Left renal pelvis (tissue), 4 donors: ENCODE data around the gene CBX7. TPM values are rescaled to one million over a fixed set of nuclear protein-coding genes. Genes with fewer than 3 reads are reported as not detected.

Experiments used
- DNase-seq, 4 donors: peaks; one replicate each; pipeline ENCODE4 v3.0.0-alpha.2; 2013; ENCODE audit warnings: low read depth in 4 of 4, low spot score in 3 of 4
- polyA plus RNA-seq, 4 donors: library from polyadenylated mRNA; unstranded; fragments of 120-200 nt; gene quantifications; one replicate each; pipeline ENCODE4 v1.2.1, GENCODE V29; 2013; ENCODE audit not compliant: insufficient read length in 4 of 4

CBX7 gene
- polyA plus RNA-seq, 4 donors, result 5.3 to 11.3 (median 7.2) TPM

DNA sequence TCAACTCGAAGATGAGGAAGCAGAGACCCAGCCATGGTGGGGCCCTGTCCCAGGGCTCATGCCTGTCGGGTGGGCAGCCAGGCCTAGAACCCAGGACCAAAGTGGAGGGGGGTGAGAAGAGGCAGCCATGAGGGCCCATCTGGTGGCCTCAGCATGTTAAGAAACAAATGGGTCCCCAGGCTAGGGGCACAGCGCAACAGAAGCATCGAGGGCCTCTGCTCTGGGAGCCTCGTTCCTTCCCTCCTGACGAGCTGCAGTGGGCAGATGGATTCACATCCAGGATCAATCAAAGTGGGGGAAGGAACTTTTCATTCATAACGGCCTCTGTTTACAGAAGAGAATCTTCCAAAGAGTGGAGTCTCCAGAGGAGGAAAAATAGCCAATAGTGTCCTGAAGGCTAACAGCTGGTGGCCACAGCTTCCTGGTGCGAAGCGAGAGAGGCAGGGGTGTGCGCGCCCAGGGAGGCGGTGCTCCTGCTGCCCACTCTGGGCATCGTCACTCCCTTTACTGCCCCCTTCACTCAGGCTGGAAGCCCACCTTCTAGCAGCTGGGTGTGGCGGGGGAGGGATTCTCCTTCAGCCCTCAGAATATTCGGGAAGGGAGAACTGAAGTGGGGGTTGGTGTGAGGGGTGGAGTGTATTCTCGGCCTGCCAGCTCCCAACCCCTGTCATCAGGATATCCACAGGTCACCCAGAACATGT, 4.3 kb downstream of the CBX7 start:
- no peak for DNase-seq

GRCh38 chr22:39147335-39148025, 5.0 kb downstream of the CBX7 start:
- no peak for DNase-seq

GRCh38 chr22:39146256-39147101, 6.0 kb downstream of the CBX7 start:
- DNase-seq, result no peak

DNA sequence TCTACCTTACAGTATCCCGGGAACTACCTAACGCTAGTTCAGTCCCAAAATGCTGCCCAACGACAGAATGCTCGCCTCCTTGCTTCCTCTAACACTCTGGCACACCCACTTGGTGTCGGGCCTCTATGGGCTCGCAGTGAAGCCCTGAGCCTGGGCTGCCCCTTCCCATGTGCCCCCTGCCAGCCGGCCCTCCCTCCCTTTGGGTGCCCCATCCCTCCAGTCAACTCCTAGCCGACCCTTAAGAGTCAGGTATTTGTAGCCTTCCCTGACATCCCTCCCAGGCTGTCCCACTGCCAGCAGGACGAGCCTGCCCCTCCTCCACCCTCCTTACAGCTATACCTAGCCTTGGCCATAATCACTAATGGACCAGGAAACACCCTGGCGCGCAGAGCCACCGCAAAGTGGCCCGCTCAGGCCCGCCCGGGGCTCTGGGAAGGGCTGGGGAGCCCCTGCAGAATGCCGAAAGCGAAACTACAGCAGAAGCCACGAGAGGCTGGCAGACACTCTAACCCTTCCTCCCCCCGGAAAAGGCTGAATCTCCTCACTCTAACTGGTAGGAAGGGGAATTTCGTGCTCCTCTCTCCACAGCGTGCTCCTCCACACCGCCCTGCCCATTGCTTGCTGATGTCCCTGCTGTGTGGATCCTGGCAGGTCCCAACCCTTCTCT, 8.2 kb downstream of the CBX7 start:
- DNase-seq, result no peak

GRCh38 chr22:39142088-39142680, 10.3 kb downstream of the CBX7 start:
- DNase-seq, result no peak

DNA sequence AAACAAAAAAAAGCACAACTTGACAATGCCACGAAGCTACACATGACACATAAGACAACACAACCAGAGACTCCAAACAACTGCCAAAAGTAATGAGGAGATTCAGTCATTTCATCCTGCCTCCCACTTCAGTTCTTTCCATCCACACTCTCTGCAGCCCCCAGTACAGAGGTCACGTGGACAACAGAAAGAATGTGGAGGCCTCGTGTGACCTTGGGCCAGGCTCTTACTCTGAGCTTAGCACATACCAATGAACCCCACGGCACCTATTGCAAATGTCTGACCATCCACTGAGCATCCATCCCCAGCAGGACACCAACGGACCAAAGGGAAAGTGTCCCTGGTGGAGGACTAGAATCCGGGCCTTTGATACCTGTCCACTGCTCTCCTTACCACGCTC, 12.5 kb downstream of the CBX7 start:
- no peak for DNase-seq

DNA sequence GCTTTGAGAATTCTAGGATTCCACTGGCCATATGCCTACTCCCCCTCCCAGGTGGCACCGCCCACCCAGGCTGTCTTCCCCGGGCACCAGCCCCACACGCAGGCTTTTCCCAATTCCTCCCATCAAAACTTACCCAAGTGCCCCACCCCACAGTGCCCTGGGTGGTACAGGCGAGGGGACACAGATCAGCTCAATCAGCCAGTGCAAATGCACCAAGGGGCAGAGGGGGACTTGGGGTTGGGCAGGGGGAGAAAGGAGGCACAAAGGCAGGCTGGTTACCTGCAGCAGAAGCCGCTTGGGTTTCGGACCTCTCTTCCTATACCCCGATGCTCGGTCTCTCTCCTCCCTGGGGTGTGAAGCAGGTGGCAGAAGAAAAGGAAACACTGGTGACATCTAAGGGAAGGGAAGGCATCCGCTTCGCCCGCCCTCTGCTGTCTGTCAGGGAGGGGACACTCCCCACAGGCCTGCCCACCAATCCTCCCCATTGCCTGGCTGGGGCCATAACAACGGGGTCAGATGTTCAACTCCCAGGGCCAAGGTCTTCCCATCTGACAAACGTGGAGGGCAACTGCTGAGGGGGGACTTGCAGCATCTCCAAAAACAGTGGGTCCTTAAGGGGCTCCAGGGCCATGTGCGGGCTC, 14.0 kb downstream of the CBX7 start:
- no peak for DNase-seq

DNA sequence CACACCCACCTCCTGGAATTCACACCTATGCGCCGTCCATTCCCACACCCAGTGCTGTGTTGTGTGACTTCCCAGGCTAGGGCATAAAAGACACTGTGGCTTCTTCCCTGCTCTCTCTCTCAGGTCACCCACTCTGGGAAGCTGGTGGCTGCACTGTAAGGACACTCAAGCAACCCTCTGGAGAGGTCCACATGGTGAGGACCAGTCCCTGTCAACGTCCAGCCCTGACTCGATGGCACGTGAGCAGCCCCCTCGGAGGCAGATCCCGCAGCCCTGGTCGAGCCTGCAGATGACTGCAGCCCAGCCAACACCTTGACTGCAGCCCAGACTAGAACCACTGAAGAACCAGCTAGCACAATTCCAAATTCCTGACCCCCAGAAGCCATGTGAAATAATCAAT, 16.2 kb downstream of the CBX7 start:
- no peak for DNase-seq

GRCh38 chr22:39135092-39135896, 17.2 kb downstream of the CBX7 start:
- no peak for DNase-seq

GRCh38 chr22:39134366-39135091, 18.0 kb downstream of the CBX7 start:
- DNase-seq, result no peak

DNA sequence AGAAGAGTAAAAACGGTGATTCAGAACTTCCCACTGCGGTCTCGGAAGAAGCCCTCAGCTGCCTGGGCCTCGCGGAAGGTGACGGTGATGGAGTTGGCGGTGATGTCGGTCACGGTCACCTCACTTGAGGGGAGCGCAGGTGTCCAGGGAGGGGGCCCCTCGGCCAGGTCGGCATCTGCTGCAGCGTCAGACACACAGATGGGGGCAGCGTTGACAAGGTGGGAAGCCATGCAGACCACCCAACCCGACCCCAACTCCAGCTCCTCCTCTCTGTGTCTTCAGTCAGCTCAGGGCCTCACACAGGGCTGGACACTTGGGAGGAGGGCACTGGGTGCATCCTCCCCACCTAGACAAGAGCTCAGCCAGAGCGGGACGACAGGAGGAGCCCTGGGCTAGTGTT, 18.6 kb downstream of the CBX7 start:
- no peak for DNase-seq

GRCh38 chr22:39132871-39133524, 19.5 kb downstream of the CBX7 start:
- no peak for DNase-seq

- no peak for DNase-seq
Observed at GRCh38 chr22:39132281-39132680, 20.2 kb downstream of the CBX7 start.

- DNase-seq, result no peak
Observed at GRCh38 chr22:39130892-39131855, 21.3 kb downstream of the CBX7 start.

GRCh38 chr22:39130152-39130704, 22.3 kb downstream of the CBX7 start:
- DNase-seq, result no peak

DNA sequence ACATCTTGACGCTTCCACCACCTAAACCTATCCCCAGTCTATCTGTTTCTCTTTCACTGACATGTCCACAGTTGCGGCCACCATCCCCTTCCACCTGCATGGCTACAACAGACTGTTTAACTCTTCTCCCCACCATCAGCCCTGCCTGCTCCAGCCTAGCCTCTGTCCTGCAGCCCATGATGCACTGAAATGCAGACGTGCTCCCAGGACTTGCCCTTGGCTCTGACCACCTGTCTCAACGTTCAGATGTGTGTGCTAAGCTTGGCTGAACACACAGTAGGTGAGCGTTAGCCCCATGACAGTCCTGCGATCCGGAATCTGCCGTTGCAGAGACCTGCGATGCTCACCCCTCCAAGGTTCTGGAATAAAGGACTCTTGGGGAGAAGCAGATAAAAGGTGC, 22.7 kb downstream of the CBX7 start:
- no peak for DNase-seq

GRCh38 chr22:39129081-39129480, 23.4 kb downstream of the CBX7 start:
- DNase-seq, result no peak
